HEK293T (cell line): ENCODE data around the gene PREP.

Source experiments
- HDGF ChIP-seq: fragments of 450-650 bp; IDR thresholded peaks from 2 replicates; pipeline ENCODE4 v1.6.1; 2017; ENCODE audit warnings: antibody characterized with exemption, borderline replicate concordance
- LEF1 ChIP-seq: fragments of 450-650 bp; IDR thresholded peaks from 2 replicates; pipeline ENCODE4 v1.6.1; 2017; ENCODE audit warnings: mild to moderate bottlenecking, borderline replicate concordance
- PKNOX1 ChIP-seq: fragments of 450-650 bp; IDR thresholded peaks from 2 replicates; pipeline ENCODE4 v1.6.1; 2016
- SUZ12 ChIP-seq: fragments of 450-650 bp; IDR thresholded peaks from 2 replicates; pipeline ENCODE4 v1.6.1; 2016; ENCODE audit warnings: mild to moderate bottlenecking

- no peak for TF ChIP-seq HDGF
- no peak for TF ChIP-seq SUZ12
- no peak for TF ChIP-seq LEF1
- no peak for TF ChIP-seq PKNOX1
Measured at GRCh38 chr6:105256619-105257018, 146.3 kb downstream of the PREP start.
